T follicular helper cell (primary cell): ENCODE results near the gene TSC2.
"Not testable (repeated sequence)": the region's sequence is repeated elsewhere in the genome, so short reads cannot be mapped to it uniquely, and the experiment has no call there.

ENCODE experiments used
- DNase-seq: peaks from one replicate; pipeline ENCODE4 v3.0.0-alpha.2; 2020; ENCODE audit warnings: low read depth

The TSC2 gene

GRCh38 chr16:2086106-2086742 is 38.4 kb downstream of the TSC2 start:
- no peak for DNase-seq

- no peak for DNase-seq
Observed at GRCh38 chr16:2086812-2087747, 39.3 kb downstream of the TSC2 start.

GRCh38 chr16:2087748-2088631 is 40.2 kb downstream of the TSC2 start:
- no peak for DNase-seq

GRCh38 chr16:2088759-2089358 is 41.1 kb downstream of the TSC2 start:
- DNase-seq, result no peak

- DNase-seq, result no peak
Observed at GRCh38 chr16:2089706-2090480, 42.1 kb downstream of the TSC2 start.

- no peak for DNase-seq
Observed at GRCh38 chr16:2090481-2090776, 42.6 kb downstream of the TSC2 start.

- peak; percentile 31 for DNase-seq
Observed at GRCh38 chr16:2090777-2091546, 43.2 kb downstream of the TSC2 start.

GRCh38 chr16:2091547-2092255 is 43.9 kb downstream of the TSC2 start:
- no peak for DNase-seq

GRCh38 chr16:2092256-2092620 is 44.5 kb downstream of the TSC2 start:
- no peak for DNase-seq

- no peak for DNase-seq
Observed at GRCh38 chr16:2092866-2093265, 45.1 kb downstream of the TSC2 start.

- DNase-seq, result no peak
Observed at GRCh38 chr16:2093793-2094192, 46.0 kb downstream of the TSC2 start.

- no peak for DNase-seq
Observed at GRCh38 chr16:2095315-2095853, 47.6 kb downstream of the TSC2 start.

GRCh38 chr16:2095918-2096582 is 48.3 kb downstream of the TSC2 start:
- no peak for DNase-seq

GRCh38 chr16:2096853-2097595 is 49.2 kb downstream of the TSC2 start:
- no peak for DNase-seq

- DNase-seq, result not testable (repeated sequence)
Observed at GRCh38 chr16:2097689-2098088, 49.9 kb downstream of the TSC2 start.

- DNase-seq, result not testable (repeated sequence)
Observed at GRCh38 chr16:2101581-2101980, 53.8 kb downstream of the TSC2 start.

GRCh38 chr16:2102471-2102870 is 54.7 kb downstream of the TSC2 start:
- no peak for DNase-seq

- DNase-seq, result not testable (repeated sequence)
Observed at GRCh38 chr16:2104464-2104863, 56.7 kb downstream of the TSC2 start.
